Right lung (tissue), 5 donors: ENCODE data around the gene ZNF292. TPM values are rescaled to one million over a fixed set of nuclear protein-coding genes. Genes with fewer than 3 reads are reported as not detected.
"Not testable (repeated sequence)": the region's sequence is repeated elsewhere in the genome, so short reads cannot be mapped to it uniquely, and the experiment has no call there.

ENCODE experiments used
- DNase-seq, 2 donors: peaks; one replicate each; pipeline ENCODE4 v3.0.0-alpha.2; 2013
- polyA plus RNA-seq, 5 donors: library from polyadenylated mRNA; unstranded; fragments of 120-200 nt; gene quantifications; one replicate each; pipeline versions ENCODE4 v1.2.1 to v1.2.3, GENCODE V29; 2013; ENCODE audit warnings: inconsistent platforms in 1 of 5, low replicate concordance in 1 of 5; ENCODE audit not compliant: insufficient read length in 5 of 5, insufficient read depth in 1 of 5

The ZNF292 gene
- polyA plus RNA-seq, 5 donors = 29.2 to 61.6 (median 52.6) TPM

- DNase-seq = no peak
Measured at GRCh38 chr6:87259791-87260190, 104.4 kb downstream of the ZNF292 start.

DNA sequence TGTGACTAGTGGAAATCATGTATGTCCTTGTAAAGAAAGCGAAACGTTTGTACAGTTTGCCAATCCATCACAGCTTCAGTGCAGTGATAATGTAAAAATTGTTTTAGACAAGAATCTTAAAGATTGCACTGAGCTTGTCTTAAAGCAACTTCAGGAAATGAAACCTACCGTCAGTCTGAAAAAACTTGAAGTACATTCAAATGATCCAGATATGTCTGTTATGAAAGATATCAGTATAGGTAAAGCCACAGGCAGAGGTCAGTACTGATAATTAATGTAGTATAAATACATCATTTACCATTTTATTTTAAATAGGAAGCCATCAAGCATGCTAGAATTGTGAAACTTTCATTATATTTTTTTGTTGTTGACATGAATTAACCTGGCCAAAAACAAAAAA is 106.2 kb downstream of the ZNF292 start:
- no peak for DNase-seq

DNA sequence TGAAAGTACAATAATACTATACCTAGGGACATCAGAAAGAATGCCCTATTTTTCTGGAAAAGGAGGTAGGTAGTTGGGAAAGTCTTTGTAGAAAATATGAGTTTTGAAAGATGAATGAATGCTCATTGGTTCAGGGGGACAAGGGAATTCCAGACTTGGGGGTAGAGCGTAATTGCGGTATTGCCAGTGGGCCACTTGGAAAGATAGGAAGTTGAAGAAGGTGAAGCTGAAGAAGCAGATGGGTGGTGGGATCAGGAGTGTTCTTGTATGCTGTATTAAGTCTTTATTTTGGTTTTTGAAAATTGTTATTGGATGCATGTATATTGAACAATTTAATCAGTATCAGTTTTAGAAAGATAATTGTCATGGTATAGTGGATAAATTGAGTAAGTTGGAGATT is 109.1 kb downstream of the ZNF292 start:
- DNase-seq = no peak

DNA sequence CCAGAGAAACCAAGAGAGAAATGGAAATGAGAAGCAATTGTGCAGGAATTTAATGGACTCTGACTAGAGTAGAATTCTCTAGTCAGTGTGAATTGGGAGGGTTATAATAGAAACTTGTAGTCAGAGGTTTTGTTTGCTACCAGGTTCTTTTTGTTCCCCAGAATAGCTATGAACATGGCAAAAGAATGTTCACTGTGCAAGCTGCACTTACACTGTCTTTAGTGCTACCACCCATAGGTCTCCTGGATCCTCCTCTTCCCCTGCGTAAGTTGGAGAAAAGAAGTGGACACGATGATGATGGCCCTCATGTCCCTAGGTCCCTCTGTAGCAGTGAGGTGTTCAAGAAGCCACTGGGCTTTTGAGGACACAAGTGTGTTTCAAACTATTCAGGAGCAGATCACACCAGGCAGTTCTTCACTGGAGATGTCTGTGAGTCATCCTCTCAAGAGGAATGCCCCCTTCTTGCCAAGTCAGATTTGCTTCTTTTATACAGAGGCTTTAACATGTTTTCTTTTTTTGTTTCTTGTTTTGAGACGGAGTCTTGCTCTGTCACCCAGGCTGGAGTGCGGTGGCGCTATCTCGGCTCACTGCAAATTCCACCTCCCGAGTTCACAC is 119.4 kb downstream of the ZNF292 start:
- no peak for DNase-seq

DNA sequence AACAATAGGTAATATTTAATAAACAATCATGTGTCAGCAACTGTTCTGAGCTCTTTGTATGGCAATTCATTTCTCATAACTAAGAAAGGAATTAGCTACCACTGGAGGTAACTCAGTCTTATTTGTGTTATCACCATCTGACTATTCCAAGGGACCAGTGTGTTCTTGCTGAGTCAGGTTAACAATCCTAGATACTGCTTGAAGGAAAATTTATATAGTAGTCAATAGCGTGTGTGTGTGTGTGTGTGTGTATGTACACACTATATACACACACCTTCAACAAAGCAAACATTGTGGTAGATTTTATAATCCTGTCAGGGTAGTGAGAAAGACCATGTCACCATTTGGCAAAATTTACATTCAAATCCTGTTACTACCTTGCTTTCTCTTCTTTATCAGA is 121.3 kb downstream of the ZNF292 start:
- no peak for DNase-seq

GRCh38 chr6:87277123-87277522 is 121.8 kb downstream of the ZNF292 start:
- DNase-seq = no peak

DNA sequence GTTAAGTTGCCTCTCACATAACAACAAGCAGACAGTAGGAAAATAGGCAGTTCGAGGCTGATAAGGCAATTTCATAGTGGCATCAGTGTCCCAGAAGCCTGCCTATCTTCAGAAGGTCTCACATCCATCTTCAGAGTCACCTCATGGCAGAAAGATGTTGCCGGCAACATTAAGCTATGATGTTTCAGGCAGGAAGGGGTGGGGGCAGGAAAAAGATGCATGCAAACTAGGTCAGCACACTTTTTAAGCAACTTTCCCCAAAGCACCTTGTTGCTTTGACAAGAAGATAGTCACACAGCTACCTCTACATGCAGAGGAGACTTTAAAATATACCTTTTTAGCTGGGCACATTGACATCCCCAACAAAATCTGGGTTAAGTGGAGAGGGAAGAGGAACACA is 123.8 kb downstream of the ZNF292 start:
- DNase-seq = no peak

DNA sequence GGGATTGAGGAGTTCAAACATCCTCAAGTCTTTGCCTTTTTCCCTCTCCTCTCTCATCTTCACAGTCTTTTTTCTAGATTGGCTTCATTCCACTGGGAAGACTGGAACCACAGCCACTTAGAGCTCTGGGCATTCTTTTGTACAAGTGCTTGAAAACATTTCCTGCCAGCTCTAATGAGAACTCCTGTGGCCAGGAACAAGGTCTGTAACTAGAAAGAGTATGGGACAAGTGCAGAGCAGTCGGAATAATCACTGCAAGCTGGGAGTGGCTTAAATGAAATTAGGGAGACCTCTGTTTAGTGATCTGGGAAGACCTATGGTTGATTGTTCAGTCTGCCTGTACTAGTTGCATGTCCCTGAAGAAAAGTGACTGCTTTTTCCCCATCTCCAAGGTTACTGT is 126.1 kb downstream of the ZNF292 start:
- DNase-seq = no peak

GRCh38 chr6:87282743-87283142 is 127.4 kb downstream of the ZNF292 start:
- no peak for DNase-seq

GRCh38 chr6:87283461-87283860 is 128.1 kb downstream of the ZNF292 start:
- no peak for DNase-seq

- no peak for DNase-seq
Measured at GRCh38 chr6:87287251-87287650, 131.9 kb downstream of the ZNF292 start.

GRCh38 chr6:87289571-87289970 is 134.2 kb downstream of the ZNF292 start:
- no peak for DNase-seq

DNA sequence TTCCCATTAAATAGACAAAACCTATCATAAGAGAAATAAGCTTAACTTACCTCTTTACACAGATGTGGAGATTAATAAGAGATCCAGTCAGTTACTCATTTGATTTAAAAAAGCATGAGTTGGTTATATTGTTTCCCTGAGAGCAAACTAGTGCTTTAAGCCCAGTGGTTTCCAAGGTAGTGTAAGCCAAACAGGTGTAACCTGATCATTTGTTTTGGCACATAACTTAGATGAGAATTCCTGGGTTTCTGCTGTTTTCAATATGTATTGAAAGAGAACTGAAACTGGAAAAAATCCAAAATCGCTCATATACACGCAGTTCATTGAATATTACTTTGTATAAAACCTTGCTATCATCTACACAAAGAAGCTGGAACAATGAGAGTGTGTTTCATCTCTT is 136.5 kb downstream of the ZNF292 start:
- no peak for DNase-seq

DNA sequence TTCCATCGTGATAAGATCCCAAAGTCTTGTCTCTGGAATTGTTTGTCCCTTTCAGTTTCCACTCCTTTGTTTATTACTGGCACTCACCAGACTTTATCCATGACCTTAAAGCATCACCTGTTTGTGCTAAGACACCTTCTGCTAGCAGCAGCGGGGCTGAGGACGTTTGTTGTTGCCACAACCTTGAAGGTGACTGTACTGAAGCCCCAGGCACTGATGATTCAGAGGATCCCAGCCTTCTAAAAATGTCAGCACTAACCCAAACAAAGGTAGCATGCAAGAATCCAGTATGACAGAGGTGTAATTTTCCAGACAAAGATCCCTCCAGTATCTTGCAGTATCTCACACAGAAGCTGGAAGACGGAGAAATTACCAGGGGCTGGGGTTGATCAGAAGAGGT is 138.2 kb downstream of the ZNF292 start:
- DNase-seq = no peak

GRCh38 chr6:87297119-87297518 is 141.8 kb downstream of the ZNF292 start:
- DNase-seq = no peak

- not testable (repeated sequence) for DNase-seq
Measured at GRCh38 chr6:87301277-87301676, 145.9 kb downstream of the ZNF292 start.

DNA sequence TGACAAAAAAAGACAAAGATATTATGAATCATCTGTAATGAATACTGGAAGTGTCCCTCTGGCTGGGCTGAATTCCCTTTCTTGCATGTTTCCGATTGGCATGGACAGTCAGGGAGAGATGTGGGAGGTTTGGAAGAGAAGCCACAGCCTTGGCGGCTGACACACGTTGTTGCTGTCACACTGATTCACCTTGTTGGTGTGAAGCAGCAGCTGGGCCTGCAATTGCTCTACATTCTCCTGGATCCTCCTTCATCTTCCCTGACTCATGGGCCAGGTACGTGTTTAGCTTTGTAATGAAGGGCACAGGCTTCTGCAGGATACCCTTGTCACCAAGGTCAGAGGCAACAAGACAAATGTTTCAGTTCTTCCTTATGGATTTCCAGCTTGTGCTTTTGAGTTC is 153.6 kb downstream of the ZNF292 start:
- DNase-seq = no peak

DNA sequence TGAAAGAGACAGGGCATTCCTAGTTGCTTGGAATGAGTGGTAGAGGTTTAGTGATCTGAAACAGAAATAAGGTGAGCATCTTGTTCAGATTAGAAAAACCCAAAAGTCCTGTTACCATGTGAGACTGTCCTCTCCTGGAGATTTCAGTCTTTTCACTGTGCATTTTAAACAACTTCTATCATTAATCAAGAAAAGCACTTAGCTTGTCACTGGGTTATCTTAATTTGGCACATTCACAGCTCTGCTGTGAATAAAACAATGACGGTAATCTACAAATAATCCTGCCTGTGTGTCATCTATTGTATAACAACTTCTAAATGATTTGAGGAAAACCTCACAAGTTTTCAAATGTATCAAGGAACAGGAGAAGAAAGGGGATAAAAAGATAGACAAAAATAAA is 157.5 kb downstream of the ZNF292 start:
- DNase-seq = no peak

Other genes with a start within 250 kb of the ZNF292 start
- gene HTR1E, start 218.0 kb upstream of the ZNF292 start, polyA plus RNA-seq = under 1 TPM; 0.32 to 0.65 (median 0.55) TPM
- 1 to 10 TPM in 1 of 5 donors, under 1 TPM in 1, not detected in 3; 0.53 to 4.6 TPM for gene CGA, start 60.5 kb upstream of the ZNF292 start, polyA plus RNA-seq
- 10 to 100 TPM; 19.5 to 33.0 (median 24.3) TPM for gene SMIM8, start 167.0 kb downstream of the ZNF292 start, polyA plus RNA-seq
- 1 to 10 TPM in 2 of 5 donors, under 1 TPM in 3; 0.18 to 2.3 (median 0.83) TPM for gene GJB7, start 173.7 kb downstream of the ZNF292 start, polyA plus RNA-seq
- gene C6orf163, start 189.2 kb downstream of the ZNF292 start, polyA plus RNA-seq = 10 to 100 TPM in 1 of 5 donors, 1 to 10 TPM in 4; 5.7 to 10.8 (median 6.3) TPM